SU-DHL-6 (cell line): ENCODE measurements around the gene ZNF423.

Experiments used
- H2AFZ ChIP-seq: fragments of 200-600 bp; sonication (generic); 2 replicates; pipeline ENCODE4 v1.6.1; 2014; ENCODE audit warnings: low read depth, mild to moderate bottlenecking, moderate library complexity, mixed read lengths, antibody characterized with exemption, low read length; ENCODE audit not compliant: severe bottlenecking
- H3F3A ChIP-seq: fragments of 200-600 bp; shearing (Covaris generic); 2 replicates; pipeline ENCODE4 v1.6.0; 2016; ENCODE audit warnings: antibody characterized with exemption, mild to moderate bottlenecking; ENCODE audit not compliant: insufficient read depth
- H3K27ac ChIP-seq: fragments of 200-600 bp; sonication (generic); 2 replicates; pipeline ENCODE4 v1.5.1; 2016; ENCODE audit warnings: low read depth, mild to moderate bottlenecking, low read length, moderate library complexity, mixed read lengths
- H3K27me3 ChIP-seq: fragments of 200-600 bp; sonication (generic), shearing (Covaris generic); 2 replicates; pipeline ENCODE4 v1.6.0; 2014; ENCODE audit warnings: mild to moderate bottlenecking, low read length
- H3K36me3 ChIP-seq: fragments of 200-600 bp; sonication (generic); 2 replicates; pipeline ENCODE4 v1.6.1; 2014; ENCODE audit warnings: mild to moderate bottlenecking, low read length, mixed read lengths
- H3K4me2 ChIP-seq: fragments of 300-600, 200-600 bp; shearing (Covaris generic), sonication (generic); 2 replicates; pipeline ENCODE4 v1.6.0; 2014; ENCODE audit warnings: low read length, low read depth, mild to moderate bottlenecking; ENCODE audit not compliant: poor library complexity, severe bottlenecking
- H3K4me3 ChIP-seq: fragments of 200-600 bp; sonication (generic); 2 replicates; pipeline ENCODE4 v1.5.1; 2014; ENCODE audit warnings: antibody characterized with exemption, low read length, mild to moderate bottlenecking, mixed read lengths; ENCODE audit not compliant: insufficient read depth, poor library complexity, severe bottlenecking
- H3K79me2 ChIP-seq: fragments of 200-600 bp; sonication (generic); 2 replicates; pipeline ENCODE4 v1.6.1; 2014; ENCODE audit warnings: mild to moderate bottlenecking, low read length, moderate library complexity; ENCODE audit not compliant: insufficient read depth
- H3K9ac ChIP-seq: fragments of 200-600 bp; sonication (generic); 2 replicates; pipeline ENCODE4 v1.7.0; 2014; ENCODE audit warnings: mild to moderate bottlenecking, low read length
- H3K9me2 ChIP-seq: fragments of 200-600 bp; sonication (generic); replicated peaks from 2 replicates; pipeline ENCODE4 v1.6.1; 2014; ENCODE audit warnings: low read length; ENCODE audit not compliant: insufficient read depth
- H3K9me3 ChIP-seq: fragments of 200-600 bp; sonication (generic); 2 replicates; pipeline ENCODE4 v1.6.1; 2014; ENCODE audit warnings: low read length, mixed read lengths; ENCODE audit not compliant: insufficient read depth
- H4K20me1 ChIP-seq: fragments of 200-600 bp; sonication (generic); 2 replicates; pipeline ENCODE4 v1.6.1; 2014; ENCODE audit warnings: low read depth, mild to moderate bottlenecking, antibody characterized with exemption, low read length, moderate library complexity, mixed read lengths
- EZH2phosphoT487 ChIP-seq: fragments of 200-600 bp; sonication (generic), shearing (Covaris generic); conservative IDR thresholded peaks from 2 replicates; pipeline ENCODE4 v1.6.1; 2018; ENCODE audit warnings: mild to moderate bottlenecking, antibody characterized with exemption, low read length, moderate library complexity, mixed read lengths
- TF ChIP-seq, protein P1 (sequence below): fragments of 200-600 bp; sonication (generic); IDR thresholded peaks from one replicate; pipeline ENCODE4 v1.5.1; 2017; ENCODE audit warnings: antibody characterized with exemption, mild to moderate bottlenecking, low read length, moderate library complexity; ENCODE audit not compliant: insufficient read depth, poor library complexity, severe bottlenecking

ZNF423 gene

DNA sequence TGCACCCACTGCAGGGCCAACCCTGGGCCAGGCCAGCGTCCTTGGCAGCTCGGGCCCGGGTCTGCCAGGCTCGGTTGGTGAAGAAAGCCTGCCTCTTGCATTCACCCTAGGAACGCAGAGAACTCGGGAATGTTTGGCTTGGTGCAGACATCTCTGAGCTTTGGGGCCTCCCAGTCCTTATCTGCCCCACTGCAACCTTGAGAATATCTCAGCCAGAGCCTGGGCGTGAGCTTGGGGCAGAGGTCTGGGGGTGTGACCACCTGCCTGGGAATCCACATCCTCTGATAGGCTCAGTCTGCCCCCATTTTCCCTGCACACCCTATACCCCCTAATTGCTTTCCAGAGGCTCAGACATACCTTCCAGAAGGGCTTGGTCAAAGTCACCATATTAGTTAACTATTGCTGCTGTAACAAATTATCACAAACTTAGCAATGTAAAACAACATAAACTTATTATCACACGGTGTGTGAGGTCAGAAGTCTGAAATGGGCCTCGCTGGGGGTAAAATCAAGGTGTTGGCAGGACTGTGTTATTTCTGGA lies 30.7 kb upstream of the ZNF423 start:
- TF ChIP-seq, protein P1, sequence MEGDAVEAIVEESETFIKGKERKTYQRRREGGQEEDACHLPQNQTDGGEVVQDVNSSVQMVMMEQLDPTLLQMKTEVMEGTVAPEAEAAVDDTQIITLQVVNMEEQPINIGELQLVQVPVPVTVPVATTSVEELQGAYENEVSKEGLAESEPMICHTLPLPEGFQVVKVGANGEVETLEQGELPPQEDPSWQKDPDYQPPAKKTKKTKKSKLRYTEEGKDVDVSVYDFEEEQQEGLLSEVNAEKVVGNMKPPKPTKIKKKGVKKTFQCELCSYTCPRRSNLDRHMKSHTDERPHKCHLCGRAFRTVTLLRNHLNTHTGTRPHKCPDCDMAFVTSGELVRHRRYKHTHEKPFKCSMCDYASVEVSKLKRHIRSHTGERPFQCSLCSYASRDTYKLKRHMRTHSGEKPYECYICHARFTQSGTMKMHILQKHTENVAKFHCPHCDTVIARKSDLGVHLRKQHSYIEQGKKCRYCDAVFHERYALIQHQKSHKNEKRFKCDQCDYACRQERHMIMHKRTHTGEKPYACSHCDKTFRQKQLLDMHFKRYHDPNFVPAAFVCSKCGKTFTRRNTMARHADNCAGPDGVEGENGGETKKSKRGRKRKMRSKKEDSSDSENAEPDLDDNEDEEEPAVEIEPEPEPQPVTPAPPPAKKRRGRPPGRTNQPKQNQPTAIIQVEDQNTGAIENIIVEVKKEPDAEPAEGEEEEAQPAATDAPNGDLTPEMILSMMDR: no peak
- no peak for TF ChIP-seq EZH2phosphoT487
- Histone ChIP-seq H3K4me3 (no peak overlapping the region), H3K27me3 (no peaks in the 10 kb centered on the region), H3K27ac (no peak overlapping the region), H3F3A (no peaks in the 10 kb centered on the region), H3K9me2 (no peaks in the 10 kb centered on the region), H3K36me3 (no peaks in the 10 kb centered on the region), H2AFZ (no peak overlapping the region), H3K9ac (no peak overlapping the region), H3K4me2 (no peak overlapping the region), H4K20me1 (no peaks in the 10 kb centered on the region), H3K79me2 (no peaks in the 10 kb centered on the region), H3K9me3 (no peaks in the 10 kb centered on the region)

DNA sequence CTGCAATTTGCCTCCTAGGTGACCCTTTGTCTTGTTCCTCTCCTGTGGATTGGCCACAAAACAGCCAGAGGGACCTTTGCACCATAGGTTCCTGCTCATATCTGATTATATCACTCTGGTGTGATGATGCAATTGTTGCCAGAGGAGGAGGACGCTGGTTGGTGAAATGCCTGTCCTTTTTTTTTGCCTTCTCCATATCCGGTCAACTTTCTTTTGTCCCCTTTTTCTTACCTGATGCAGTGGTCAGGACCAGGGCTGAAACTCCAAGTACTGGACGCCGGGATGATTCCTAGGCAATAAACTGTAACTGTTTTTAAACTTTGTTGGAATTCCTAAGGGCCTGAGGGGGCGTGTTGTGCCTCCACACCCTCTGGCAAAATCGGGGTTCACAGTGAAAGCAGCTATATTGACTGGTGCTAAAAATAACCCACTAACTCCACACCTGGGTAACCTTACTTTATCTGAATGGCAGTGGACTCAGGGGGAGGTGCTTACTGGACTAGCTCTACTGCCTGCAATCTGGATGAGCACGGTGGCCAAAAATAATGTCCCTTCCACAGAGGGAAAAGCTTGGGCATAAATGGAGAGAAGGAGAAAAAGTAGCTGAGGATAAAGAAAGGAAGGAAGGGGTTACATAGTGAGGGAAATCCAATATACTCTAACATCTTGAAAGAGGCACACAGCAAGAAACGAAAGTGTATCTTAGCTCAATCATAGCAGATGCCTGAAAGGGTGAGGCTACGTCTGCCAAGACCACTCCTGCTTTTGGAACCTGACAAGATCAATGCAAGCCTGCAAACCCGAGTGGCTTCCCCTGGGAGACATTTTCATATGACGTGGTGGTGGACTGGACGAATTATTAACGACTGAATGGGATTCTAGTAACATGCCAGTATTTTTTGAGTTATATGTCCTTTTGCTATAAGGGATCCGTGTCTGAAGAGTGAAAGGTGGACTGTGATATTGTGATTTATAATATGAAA lies 28.4 kb upstream of the ZNF423 start:
- Histone ChIP-seq H3F3A (no peaks in the 10 kb centered on the region), H3K27ac (no peak overlapping the region), H2AFZ (no peak overlapping the region), H3K4me2 (no peak overlapping the region), H4K20me1 (no peaks in the 10 kb centered on the region), H3K9ac (no peak overlapping the region), H3K4me3 (no peak overlapping the region), H3K27me3 (no peaks in the 10 kb centered on the region), H3K79me2 (no peaks in the 10 kb centered on the region), H3K9me2 (no peaks in the 10 kb centered on the region), H3K9me3 (no peaks in the 10 kb centered on the region), H3K36me3 (no peaks in the 10 kb centered on the region)
- no peak for TF ChIP-seq EZH2phosphoT487
- TF ChIP-seq, protein P1: no peak

DNA sequence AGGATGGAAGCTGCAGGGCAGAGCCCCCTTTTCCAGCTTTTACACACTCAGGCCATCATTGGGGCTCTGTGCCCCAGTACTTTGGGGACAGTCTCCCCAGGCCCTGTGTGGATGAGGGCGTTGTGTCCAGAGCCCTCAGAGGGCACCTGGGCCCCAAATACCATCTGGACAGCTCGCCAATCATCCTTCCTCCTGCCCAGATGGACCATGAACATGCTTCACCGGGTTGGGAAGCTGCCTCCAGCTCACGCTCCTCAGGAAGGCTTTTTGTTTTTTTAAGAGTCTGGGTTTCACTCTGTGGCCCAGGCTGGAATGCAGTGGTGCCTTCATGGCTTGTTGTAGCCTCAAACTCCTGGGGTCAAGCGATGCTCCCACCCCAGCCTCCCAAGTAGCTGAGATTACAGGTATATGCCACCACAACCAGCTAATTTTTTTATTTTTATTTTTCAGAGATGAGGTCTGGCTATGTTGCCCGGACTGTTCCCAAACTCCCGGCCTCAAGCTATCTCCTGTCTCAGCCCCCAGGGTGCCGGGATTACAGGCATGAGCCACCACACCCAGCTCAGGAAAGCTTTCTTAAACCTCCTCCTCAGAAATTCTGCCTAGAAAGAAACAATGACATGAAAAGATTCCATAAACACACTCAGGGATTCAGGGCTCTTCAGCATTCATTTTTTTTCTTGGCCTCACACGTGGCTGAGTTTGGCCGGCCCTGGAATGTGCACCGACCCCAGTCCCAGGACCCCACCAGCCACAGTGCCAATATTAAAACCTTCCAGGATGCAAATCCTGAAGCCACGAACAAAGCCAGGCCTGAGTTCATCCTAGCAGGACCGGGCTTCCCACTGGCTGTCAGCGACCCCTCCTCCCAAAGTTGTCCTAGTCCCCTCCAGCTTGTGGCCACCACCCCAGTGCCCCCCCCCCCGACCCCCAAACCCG lies 27.4 kb upstream of the ZNF423 start:
- Histone ChIP-seq H3K4me3 (no peak overlapping the region), H3K4me2 (no peak overlapping the region), H4K20me1 (no peaks in the 10 kb centered on the region)

More for the DNA sequence above, 27.4 kb upstream of the ZNF423 start:
- H3K9me3 ChIP-seq: no peaks in the 10 kb centered on the region
- no peak overlapping the region for H2AFZ ChIP-seq
- H3K9me2 ChIP-seq: no peaks in the 10 kb centered on the region
- no peaks in the 10 kb centered on the region for H3F3A ChIP-seq
- no peak overlapping the region for H3K27ac ChIP-seq
- H3K36me3 ChIP-seq: no peaks in the 10 kb centered on the region
- no peak for TF ChIP-seq EZH2phosphoT487
- TF ChIP-seq, protein P1: no peak
- H3K9ac ChIP-seq: no peak overlapping the region
- no peaks in the 10 kb centered on the region for H3K27me3 ChIP-seq
- H3K79me2 ChIP-seq: no peaks in the 10 kb centered on the region
